Right ventricle myocardium inferior (tissue), 1 donor: ENCODE data around the gene TUBB2A. TPM values are rescaled to one million over a fixed set of nuclear protein-coding genes. Genes with fewer than 3 reads are reported as not detected.
"Not testable (repeated sequence)": the region's sequence is repeated elsewhere in the genome, so short reads cannot be mapped to it uniquely, and the experiment has no call there.

Experiments
- ATAC-seq: fragments of 200-7000 bp; cut with Tn5 transposase; one replicate; pipeline ENCODE4 v1.9.1; 2020; ENCODE audit warnings: mild to moderate bottlenecking, moderate library complexity
- DNase-seq: peaks from one replicate; pipeline ENCODE4 v3.0.0; 2021; ENCODE audit errors: missing footprints
- intact Hi-C: fragments of 100-400 bp; cut with DNase I; formaldehyde crosslinking; loops from one replicate; pipeline ENCODE4 v1.11.0; 2022
- long read RNA-seq: library from polyadenylated mRNA; unstranded; transcript quantifications from one replicate; pipeline ENCODE4 v2.0.0, GENCODE V29; 2021
- total RNA-seq: library from RNA; stranded (reverse); fragmentation: NEBNext Ultra II Directional; extraction: Animal tissue kit (Norgen Biotek cat#: 25700); gene quantifications from one replicate; pipeline ENCODE4 v1.2.1, GENCODE V29; 2021
- donor health status: DM: no; HTN: yes; CAD: no; lungs with severe emphysema.

Gene TUBB2A
- total RNA-seq = 25.0 TPM
- long read RNA-seq, transcript TUBB2A-201 (4 exons, 1,595 nt) = major isoform, 19 of 26 reads
- long read RNA-seq, partial matches to known transcripts = 0 of 26 reads
- long read RNA-seq, other reads (novel, unspliced or antisense) = 7 of 26 reads

- intact Hi-C loops = loop anchor here (2.0 kb wide), 1 partner anchor 31 kb away; no protein-coding TSS in a partner anchor
- peak; percentile 93 for DNase-seq
- ATAC-seq = peak; percentile 93
These were observed at the start of gene TUBB2A for GRCh38 chr6:3157131-3157933. TSS of gene TUBB2A (minus strand) at chr6:3157544. CDS start at chr6:3157463, 81 bp downstream.

GRCh38 chr6:3206339-3207015 lies 49.1 kb upstream of the TUBB2A start:
- ATAC-seq = no peak

GRCh38 chr6:3205913-3206312 lies 48.6 kb upstream of the TUBB2A start:
- intact Hi-C loops = no loop called here
- ATAC-seq = no peak

More at GRCh38 chr6:3206339-3207015, 49.1 kb upstream of the TUBB2A start:
- intact Hi-C loops = no loop called here
- no peak for DNase-seq

GRCh38 chr6:3204921-3205320 lies 47.6 kb upstream of the TUBB2A start:
- no peak for DNase-seq
- intact Hi-C loops = no loop called here
- ATAC-seq = no peak

More at GRCh38 chr6:3205913-3206312, 48.6 kb upstream of the TUBB2A start:
- DNase-seq = no peak

GRCh38 chr6:3202999-3203696 lies 45.8 kb upstream of the TUBB2A start:
- intact Hi-C loops = no loop called here
- ATAC-seq (no peak), DNase-seq (no peak)

GRCh38 chr6:3201388-3201787 lies 44.0 kb upstream of the TUBB2A start:
- no peak for ATAC-seq
- no peak for DNase-seq
- intact Hi-C loops = no loop called here

- ATAC-seq = no peak
- no peak for DNase-seq
- intact Hi-C loops = no loop called here
These were observed 43.3 kb upstream of the TUBB2A start for GRCh38 chr6:3200682-3201081.

- intact Hi-C loops = no loop called here
- DNase-seq = no peak
- ATAC-seq = no peak
These were observed 42.0 kb upstream of the TUBB2A start for GRCh38 chr6:3199382-3199781.

- DNase-seq, intact Hi-C loops, ATAC-seq: not testable (repeated sequence)
These were observed 40.4 kb upstream of the TUBB2A start for GRCh38 chr6:3197734-3198133.

GRCh38 chr6:3196770-3197169 lies 39.4 kb upstream of the TUBB2A start:
- no peak for ATAC-seq
- DNase-seq = no peak
- intact Hi-C loops = no loop called here

GRCh38 chr6:3195695-3196497 lies 38.6 kb upstream of the TUBB2A start:
- ATAC-seq (no peak), DNase-seq (no peak)
- intact Hi-C loops = no loop called here

- intact Hi-C loops = no loop called here
- no peak for DNase-seq
- no peak for ATAC-seq
These were observed 38.0 kb upstream of the TUBB2A start for GRCh38 chr6:3195420-3195694.

GRCh38 chr6:3194535-3195419 lies 37.4 kb upstream of the TUBB2A start:
- ATAC-seq (no peak), DNase-seq (no peak)
- intact Hi-C loops = no loop called here

GRCh38 chr6:3193102-3193849 lies 35.9 kb upstream of the TUBB2A start:
- ATAC-seq (no peak), DNase-seq (no peak)
- intact Hi-C loops = no loop called here

- DNase-seq = no peak
- no peak for ATAC-seq
- intact Hi-C loops = no loop called here
These were observed 33.4 kb upstream of the TUBB2A start for GRCh38 chr6:3190779-3191178.

- ATAC-seq (no peak), DNase-seq (no peak)
- intact Hi-C loops = no loop called here
These were observed 32.7 kb upstream of the TUBB2A start for GRCh38 chr6:3190056-3190455.

- ATAC-seq, DNase-seq, intact Hi-C loops: not testable (repeated sequence)
These were observed 31.8 kb upstream of the TUBB2A start for GRCh38 chr6:3189192-3189591.
